HCT116 (cell line): ENCODE measurements around the gene AOC2. TPM values are rescaled to one million over a fixed set of nuclear protein-coding genes. Genes with fewer than 3 reads are reported as not detected.
"Not testable (repeated sequence)": the region's sequence is repeated elsewhere in the genome, so short reads cannot be mapped to it uniquely, and the experiment has no call there.

Source experiments
- ATAC-seq: fragments of 200-7000 bp; cut with Tn5 transposase; 2 replicates; pipeline ENCODE4 v1.9.1; 2020; ENCODE audit warnings: mild to moderate bottlenecking, moderate library complexity
- BruUV-seq: library from RNA; stranded (reverse); fragments of 400-500 nt; replicated peaks from 2 replicates; lab custom pipeline; 2021; lab: Mats Ljungman, UMichigan
- CTCF ChIA-PET: fragments of 300-600 bp; sonication (Branson Sonifier 250); formaldehyde crosslinking; loops from one replicate; lab custom pipeline; 2021; ENCODE audit warnings: antibody characterized with exemption; lab: Charles Lee
- POLR2A ChIA-PET: fragments of 300-600, 350-600 bp; sonication (Branson Sonifier 250); formaldehyde crosslinking; loops from one replicate; lab custom pipeline; 2021; ENCODE audit warnings: antibody characterized with exemption; lab: Charles Lee
- RAD21 ChIA-PET, 2 experiments: fragments of 300-600 bp; sonication (Branson Sonifier 250); formaldehyde crosslinking; loops; one replicate each; lab custom pipeline; 2023; ENCODE audit warnings: low total read pairs in 2 of 2; ENCODE audit not compliant: uncharacterized antibody in 2 of 2, unreplicated experiment in 2 of 2, low non-redundant PET in 1 of 2; lab: Charles Lee
- DNase-seq: peaks from one replicate; pipeline ENCODE4 v3.0.0-alpha.2; 2010; ENCODE audit warnings: low read depth, low spot score
- H2AFZ ChIP-seq: fragments of 200-600 bp; shearing (Covaris generic), sonication (generic); 2 replicates; pipeline ENCODE4 v1.6.1; 2017; ENCODE audit warnings: low read depth, mixed run types, mixed read lengths, antibody characterized with exemption, low read length; ENCODE audit not compliant: poor library complexity, severe bottlenecking
- H3K27ac ChIP-seq: 2 replicates; pipeline ENCODE4 v1.5.1; 2012; ENCODE audit warnings: low read depth, low read length
- H3K27me3 ChIP-seq: fragments of 200-600 bp; sonication (generic); 2 replicates; pipeline ENCODE4 v1.6.1; 2016; ENCODE audit warnings: mixed run types, low read length, mixed read lengths; ENCODE audit not compliant: insufficient read depth
- H3K36me3 ChIP-seq, 2 experiments: fragments of 200-500 bp in 1 of 2; fragments of 200-600 bp in 1 of 2; sonication (Bioruptor generic) in 1 of 2; sonication (generic) in 1 of 2; 2 replicates each; pipeline versions ENCODE4 v1.5.1 to v1.6.1; 2014 to 2016; ENCODE audit warnings: low read length in 2 of 2, inconsistent platforms in 1 of 2, mixed read lengths in 1 of 2, mixed run types in 1 of 2; ENCODE audit not compliant: insufficient read depth in 2 of 2, control insufficient read depth in 1 of 2
- H3K4me1 ChIP-seq, 2 experiments: fragments of 200-600 bp in 1 of 2; sonication (generic) in 1 of 2; 2 replicates each; pipeline versions ENCODE4 v1.5.1 to v1.6.1; 2012 to 2017; ENCODE audit warnings: low read length in 2 of 2, inconsistent platforms in 1 of 2, mild to moderate bottlenecking in 1 of 2, mixed read lengths in 1 of 2, mixed run types in 1 of 2, moderate library complexity in 1 of 2; ENCODE audit not compliant: insufficient read depth in 2 of 2, control insufficient read depth in 1 of 2
- H3K4me2 ChIP-seq: fragments of 200-600 bp; sonication (generic); 2 replicates; pipeline ENCODE4 v1.6.1; 2017; ENCODE audit warnings: mixed run types, low read length, mixed read lengths
- H3K4me3 ChIP-seq, 2 experiments: fragments of 200-600 bp in 1 of 2; sonication (generic) in 1 of 2; replicated peaks in 1 of 2; 2 replicates each; pipeline ENCODE4 v1.5.1; 2011 to 2016; ENCODE audit warnings: low read length in 2 of 2, control low read depth in 1 of 2, low read depth in 1 of 2, mild to moderate bottlenecking in 1 of 2, mixed read lengths in 1 of 2, mixed run types in 1 of 2
- H3K79me2 ChIP-seq: fragments of 200-600 bp; sonication (generic); 2 replicates; pipeline ENCODE4 v1.6.1; 2017; ENCODE audit warnings: mild to moderate bottlenecking, mixed run types, low read length, moderate library complexity, mixed read lengths; ENCODE audit not compliant: insufficient read depth
- H3K9ac ChIP-seq: fragments of 200-600 bp; sonication (generic); 2 replicates; pipeline ENCODE4 v1.6.1; 2016; ENCODE audit warnings: low read length, mixed read lengths
- H3K9me2 ChIP-seq: fragments of 200-600 bp; sonication (generic), shearing (Covaris generic); 2 replicates; pipeline ENCODE4 v1.6.1; 2017; ENCODE audit warnings: mixed run types, mild to moderate bottlenecking, moderate library complexity; ENCODE audit not compliant: insufficient read depth
- H3K9me3 ChIP-seq, 2 experiments: fragments of 200-500 bp in 1 of 2; fragments of 200-600 bp in 1 of 2; sonication (Bioruptor generic) in 1 of 2; sonication (generic) in 1 of 2; 2 replicates each; pipeline ENCODE4 v1.6.1; 2014 to 2017; ENCODE audit warnings: low read length in 2 of 2, mixed read lengths in 2 of 2, inconsistent platforms in 1 of 2, low read depth in 1 of 2, mild to moderate bottlenecking in 1 of 2, mixed run types in 1 of 2, moderate library complexity in 1 of 2; ENCODE audit not compliant: control insufficient read depth in 1 of 2, insufficient read depth in 1 of 2
- H4K20me1 ChIP-seq: fragments of 200-600 bp; sonication (generic), shearing (Covaris generic); 2 replicates; pipeline ENCODE4 v1.6.1; 2017; ENCODE audit warnings: mixed run types, mild to moderate bottlenecking, moderate library complexity; ENCODE audit not compliant: insufficient read depth
- ATF3 ChIP-seq: IDR thresholded peaks from 2 replicates; pipeline ENCODE4 v1.6.1; 2012
- POLR2AphosphoS5 ChIP-seq: IDR thresholded peaks from 2 replicates; pipeline ENCODE4 v1.6.1; 2011; ENCODE audit warnings: mild to moderate bottlenecking, low read depth, low read length, moderate library complexity
- ZNF274 ChIP-seq: fragments of 200-500 bp; sonication (Bioruptor generic); IDR thresholded peaks from 2 replicates; pipeline ENCODE4 v1.6.1; 2014; ENCODE audit warnings: mild to moderate bottlenecking, low read depth, low read length, inconsistent platforms
- intact Hi-C: fragments of 100-400 bp; cut with micrococcal nuclease; formaldehyde crosslinking; loops from 2 replicates; pipeline ENCODE4 v1.10.0; 2022
- total RNA-seq: library from RNA; stranded (reverse); gene quantifications from one replicate; pipeline ENCODE4 v1.2.1, GENCODE V29; 2021; ENCODE audit not compliant: unreplicated experiment

AOC2 gene
- total RNA-seq, 1 experiment from 2014 or later = 8.0 TPM

GRCh38 chr17:42867694-42868261 lies 23.4 kb downstream of the AOC2 start:
- intact Hi-C loops, H3K4me3 ChIP-seq, H4K20me1 ChIP-seq, H3K9ac ChIP-seq, H3K4me2 ChIP-seq, CTCF ChIA-PET, H3K27ac ChIP-seq, ATAC-seq, H3K9me2 ChIP-seq, H3K27me3 ChIP-seq, H3K4me1 ChIP-seq, H2AFZ ChIP-seq, H3K9me3 ChIP-seq, DNase-seq, RAD21 ChIA-PET, BruUV-seq, H3K79me2 ChIP-seq, H3K36me3 ChIP-seq, POLR2A ChIA-PET: not testable (repeated sequence)

GRCh38 chr17:42868338-42868737 lies 24.0 kb downstream of the AOC2 start:
- DNase-seq = no peak
- Histone ChIP-seq H4K20me1 (no peaks in the 10 kb centered on the region), H3K79me2 (no peaks in the 10 kb centered on the region), H3K4me2 (no peak overlapping the region), H2AFZ (no peak overlapping the region), H3K27me3 (no peaks in the 10 kb centered on the region), H3K36me3 (no peaks in the 10 kb centered on the region), H3K4me3 (no peak overlapping the region), H3K4me1 (peaks cover 0 to 3% of the 10 kb centered on the region in 2 experiments; a peak in 1 of 4 replicates), H3K9me3 (no peaks in the 10 kb centered on the region), H3K9ac (no peak overlapping the region), H3K9me2 (no peaks in the 10 kb centered on the region), H3K27ac (no peak overlapping the region)
- ATAC-seq = no peak
- ChIA-PET CTCF (no interaction called here), POLR2A (no interaction called here), RAD21 (no interaction called here)
- intact Hi-C loops = no loop called here
- TF ChIP-seq POLR2AphosphoS5 (no peak), ATF3 (no peak), ZNF274 (no peak)
- BruUV-seq = no TSS peak
